ENCODE results near the gene MYLK2. TPM values are rescaled to one million over a fixed set of nuclear protein-coding genes. Genes with fewer than 3 reads are reported as not detected.

Gene MYLK2
- polyA plus RNA-seq, 1 donor from 2014 or later = 0.22 TPM

- H3K9me3 ChIP-seq (ENCODE audit: low read length) = no peaks in the 10 kb centered on the region
- H3K36me3 ChIP-seq (ENCODE audit: insufficient read depth, low read length) = no peaks in the 10 kb centered on the region
- TF ChIP-seq CTCF (IDR thresholded peaks at IDR 0.05; ENCODE audit: poor library complexity, severe bottlenecking) (no peak), SMC3 (conservative IDR thresholded peaks at IDR 0.05; ENCODE audit: poor library complexity) (no peak), REST (IDR thresholded peaks at IDR 0.05; ENCODE audit: borderline replicate concordance) (no peak), MXI1 (conservative IDR thresholded peaks at IDR 0.05; ENCODE audit: poor library complexity, severe bottlenecking) (no peak), EP300 (conservative IDR thresholded peaks at IDR 0.05; ENCODE audit: poor library complexity, severe bottlenecking) (no peak), EZH2 (IDR thresholded peaks at IDR 0.05; ENCODE audit: borderline replicate concordance, insufficient read depth, low read length, poor library complexity, severe bottlenecking) (no peak), POLR2AphosphoS5 (IDR thresholded peaks at IDR 0.05) (no peak), RAD21 (conservative IDR thresholded peaks at IDR 0.05) (no peak), TAF1 (IDR thresholded peaks at IDR 0.05; ENCODE audit: low read depth) (no peak)
- no peak overlapping the region for H3K9ac ChIP-seq (ENCODE audit: low read length)
- no peaks in the 10 kb centered on the region for H3K27me3 ChIP-seq (ENCODE audit: insufficient read depth, low read depth, low read length)
- no peaks in the 10 kb centered on the region for H3K9me2 ChIP-seq (ENCODE audit: insufficient read depth, low read length)
- H3K4me2 ChIP-seq (ENCODE audit: low read length) = no peak overlapping the region
- no peak overlapping the region for H3K4me3 ChIP-seq (ENCODE audit: low read length)
- no peaks in the 10 kb centered on the region for H3F3A ChIP-seq (ENCODE audit: insufficient read depth, low read length, poor library complexity, severe bottlenecking)
- no peak overlapping the region for H2AFZ ChIP-seq (ENCODE audit: low read depth, low read length)
- H4K20me1 ChIP-seq (ENCODE audit: insufficient read depth) = no peaks in the 10 kb centered on the region
- H3K27ac ChIP-seq (ENCODE audit: low read length) = no peak overlapping the region
- no peaks in the 10 kb centered on the region for H3K79me2 ChIP-seq (replicated peaks; ENCODE audit: insufficient read depth, low read length)
These were observed 20.8 kb downstream of the MYLK2 start for GRCh38 chr20:31839782-31840487.

- no peak overlapping the region for H3K4me3 ChIP-seq (ENCODE audit: low read length)
- H2AFZ ChIP-seq (ENCODE audit: low read depth, low read length) = no peak overlapping the region
- H3K9me3 ChIP-seq (ENCODE audit: low read length) = no peaks in the 10 kb centered on the region
- no peaks in the 10 kb centered on the region for H3K9me2 ChIP-seq (ENCODE audit: insufficient read depth, low read length)
- no peak overlapping the region for H3K9ac ChIP-seq (ENCODE audit: low read length)
- H3K4me2 ChIP-seq (ENCODE audit: low read length) = no peak overlapping the region
- no peaks in the 10 kb centered on the region for H3K36me3 ChIP-seq (ENCODE audit: insufficient read depth, low read length)
- H3K27me3 ChIP-seq (ENCODE audit: insufficient read depth, low read depth, low read length) = no peaks in the 10 kb centered on the region
- no peaks in the 10 kb centered on the region for H3F3A ChIP-seq (ENCODE audit: insufficient read depth, low read length, poor library complexity, severe bottlenecking)
- no peaks in the 10 kb centered on the region for H4K20me1 ChIP-seq (ENCODE audit: insufficient read depth)
- no peak overlapping the region for H3K27ac ChIP-seq (ENCODE audit: low read length)
- H3K79me2 ChIP-seq (replicated peaks; ENCODE audit: insufficient read depth, low read length) = no peaks in the 10 kb centered on the region
- TF ChIP-seq EZH2 (IDR thresholded peaks at IDR 0.05; ENCODE audit: borderline replicate concordance, insufficient read depth, low read length, poor library complexity, severe bottlenecking) = no peak
- TF ChIP-seq CTCF (IDR thresholded peaks at IDR 0.05; ENCODE audit: poor library complexity, severe bottlenecking) = no peak
- no peak for TF ChIP-seq SMC3 (conservative IDR thresholded peaks at IDR 0.05; ENCODE audit: poor library complexity)
These were observed 22.0 kb downstream of the MYLK2 start for GRCh38 chr20:31840906-31841816.

All from neural cell (in vitro differentiated cells).